Measurements from ENCODE around the gene COQ3. TPM values are rescaled to one million over a fixed set of nuclear protein-coding genes. Genes with fewer than 3 reads are reported as not detected.
A peak's percentile ranks its signal among the peaks of the same experiment; 100 is the strongest.

COQ3 gene
- total RNA-seq, 1 experiment from 2014 or later: 13.9 TPM

- Mint-ChIP-seq H3K27me3 (ENCODE audit: low read depth) (no peaks in the 10 kb centered on the region; the same call in 1 of the 2 replicates), H3K4me1 (peaks cover 35% of the 10 kb centered on the region), H3K36me3 (no peaks in the 10 kb centered on the region), H3K4me3 (no peak overlapping the region), H3K27ac (no peak overlapping the region), H3K9me3 (no peaks in the 10 kb centered on the region)
- ATAC-seq (no peak), DNase-seq (ENCODE audit: low spot score) (no peak)
- POLR2A ChIA-PET: no interaction called here
- TF ChIP-seq FOXP1 (CRISPR knock-in tag; IDR thresholded peaks at IDR 0.05; ENCODE audit: borderline replicate concordance): no peak
- no peak for TF ChIP-seq CBFB (CRISPR knock-in tag; IDR thresholded peaks at IDR 0.05; ENCODE audit: low read depth)
- no peak for TF ChIP-seq RORB (CRISPR knock-in tag; IDR thresholded peaks at IDR 0.05)
- TF ChIP-seq FOXJ3 (CRISPR knock-in tag; IDR thresholded peaks at IDR 0.05; ENCODE audit: borderline replicate concordance): no peak
- TF ChIP-seq EMX1 (CRISPR knock-in tag; IDR thresholded peaks at IDR 0.05): no peak
- TF ChIP-seq GRHL2 (CRISPR knock-in tag; IDR thresholded peaks at IDR 0.05; ENCODE audit: insufficient replicate concordance, severe bottlenecking): no peak
- TF ChIP-seq NFE2L1 (CRISPR knock-in tag; IDR thresholded peaks at IDR 0.05): no peak
- TF ChIP-seq MAX (CRISPR knock-in tag; IDR thresholded peaks at IDR 0.05): no peak
- no peak for TF ChIP-seq JUN (CRISPR knock-in tag; IDR thresholded peaks at IDR 0.05)
- no peak for TF ChIP-seq IRF1 (CRISPR knock-in tag; IDR thresholded peaks at IDR 0.05)
- no peak for TF ChIP-seq TCF7 (CRISPR knock-in tag; IDR thresholded peaks at IDR 0.05; ENCODE audit: low read depth)
- TF ChIP-seq GTF2I (CRISPR knock-in tag; conservative IDR thresholded peaks at IDR 0.05): no peak
- CTCF ChIA-PET: interaction anchor here (1.0 to 2.4 kb wide), 3 partner anchors 11 to 48 kb away, joined by 3 to 6 read pairs (median 5); partner anchors contain the start of gene COQ3
Observed at GRCh38 chr6:99345164-99345563, 48.8 kb downstream of the COQ3 start.

GRCh38 chr6:99344289-99344688, 49.7 kb downstream of the COQ3 start:
- ChIA-PET POLR2A (interaction anchor here (1.1 kb wide), 1 partner anchor 81 kb away, joined by 3 read pairs; the partner anchor contains the start of gene PNISR), CTCF (interaction anchor here (0.6 to 2.4 kb wide), 5 partner anchors 10 to 74 kb away, joined by 4 to 12 read pairs (median 6); partner anchors contain the start of gene COQ3)
- Mint-ChIP-seq H3K4me1 (peaks cover 38% of the 10 kb centered on the region), H3K4me3 (no peak overlapping the region), H3K27me3 (ENCODE audit: low read depth) (no peaks in the 10 kb centered on the region), H3K9me3 (no peaks in the 10 kb centered on the region), H3K36me3 (no peaks in the 10 kb centered on the region), H3K27ac (0 out of 2 replicates have a peak overlapping the region, but pooled peaks have one; percentile 1)
- no peak for TF ChIP-seq ZSCAN18 (CRISPR knock-in tag; IDR thresholded peaks at IDR 0.05)
- TF ChIP-seq NFATC4 (CRISPR knock-in tag; IDR thresholded peaks at IDR 0.05): no peak
- no peak for TF ChIP-seq ZMAT4 (CRISPR knock-in tag; IDR thresholded peaks at IDR 0.05)
- no peak for TF ChIP-seq ETV6 (CRISPR knock-in tag; IDR thresholded peaks at IDR 0.05)
- no peak for TF ChIP-seq PREB (CRISPR knock-in tag; IDR thresholded peaks at IDR 0.05; ENCODE audit: borderline replicate concordance)
- no peak for TF ChIP-seq E2F4 (CRISPR knock-in tag; IDR thresholded peaks at IDR 0.05; ENCODE audit: borderline replicate concordance, low read depth)
- TF ChIP-seq ZNF532 (CRISPR knock-in tag; IDR thresholded peaks at IDR 0.05; ENCODE audit: borderline replicate concordance): no peak
- no peak for TF ChIP-seq PRRX2 (CRISPR knock-in tag; IDR thresholded peaks at IDR 0.05)
- no peak for TF ChIP-seq FOXK1 (CRISPR knock-in tag; IDR thresholded peaks at IDR 0.05)
- TF ChIP-seq SMAD4 (CRISPR knock-in tag; IDR thresholded peaks at IDR 0.05): no peak
- TF ChIP-seq ZNF396 (CRISPR knock-in tag; IDR thresholded peaks at IDR 0.05; ENCODE audit: borderline replicate concordance): no peak
- no peak for TF ChIP-seq E2F5 (CRISPR knock-in tag; IDR thresholded peaks at IDR 0.05)
- ATAC-seq (peak; percentile 34; the same call in 1 of the 2 replicates), DNase-seq (ENCODE audit: low spot score) (no peak)

All from WTC11 (cell line).